ENCODE data around the gene NOS3.

The NOS3 gene

GRCh38 chr7:150952331-150953050 is 38.3 kb upstream of the NOS3 start:
- no peak for DNase-seq (ENCODE audit: low spot score)

GRCh38 chr7:150953061-150953997 is 37.5 kb upstream of the NOS3 start:
- no peak for DNase-seq (ENCODE audit: low spot score)

- no peak for DNase-seq (ENCODE audit: low spot score)
These were observed 36.4 kb upstream of the NOS3 start for GRCh38 chr7:150954201-150954985.

GRCh38 chr7:150954986-150955518 is 35.8 kb upstream of the NOS3 start:
- no peak for DNase-seq (ENCODE audit: low spot score)

GRCh38 chr7:150955519-150956394 is 35.1 kb upstream of the NOS3 start:
- no peak for DNase-seq (ENCODE audit: low spot score)

- DNase-seq (ENCODE audit: low spot score): no peak
These were observed 34.3 kb upstream of the NOS3 start for GRCh38 chr7:150956395-150957132.

GRCh38 chr7:150957133-150958020 is 33.4 kb upstream of the NOS3 start:
- DNase-seq (ENCODE audit: low spot score): no peak

- no peak for DNase-seq (ENCODE audit: low spot score)
These were observed 32.7 kb upstream of the NOS3 start for GRCh38 chr7:150958062-150958552.

GRCh38 chr7:150958597-150958996 is 32.2 kb upstream of the NOS3 start:
- no peak for DNase-seq (ENCODE audit: low spot score)

- DNase-seq (ENCODE audit: low spot score): no peak
These were observed 31.7 kb upstream of the NOS3 start for GRCh38 chr7:150959081-150959480.

GRCh38 chr7:150959739-150960734 is 30.8 kb upstream of the NOS3 start:
- no peak for DNase-seq (ENCODE audit: low spot score)

GRCh38 chr7:150961510-150962289 is 29.1 kb upstream of the NOS3 start:
- no peak for DNase-seq (ENCODE audit: low spot score)

GRCh38 chr7:150962290-150962552 is 28.6 kb upstream of the NOS3 start:
- DNase-seq (ENCODE audit: low spot score): no peak

- peak; percentile 51 for DNase-seq (ENCODE audit: low spot score)
These were observed 28.0 kb upstream of the NOS3 start for GRCh38 chr7:150962553-150963399.

- DNase-seq (ENCODE audit: low spot score): no peak
These were observed 26.9 kb upstream of the NOS3 start for GRCh38 chr7:150963707-150964559.
